Measurements from ENCODE around the gene NTN3.

The NTN3 gene

DNA sequence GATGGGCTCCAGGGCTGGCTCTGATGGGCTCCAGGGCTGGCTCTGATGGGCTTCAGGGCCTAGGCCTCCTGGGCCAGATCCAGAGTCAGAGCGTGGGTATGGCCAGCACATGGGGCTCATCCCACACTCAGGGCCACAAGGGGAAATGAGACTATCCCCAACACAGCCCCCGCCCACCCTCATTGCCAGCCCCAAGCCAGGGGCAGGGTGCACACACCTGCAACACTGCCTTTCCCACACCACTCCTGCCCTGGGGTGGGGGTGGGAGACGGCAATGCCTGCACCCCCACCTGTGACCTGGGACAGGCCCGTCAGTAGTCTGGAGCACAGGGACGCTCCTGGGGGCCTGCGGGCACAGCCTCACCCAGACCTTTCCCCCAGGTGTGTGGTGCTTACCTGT, 28.4 kb downstream of the NTN3 start:
- Mint-ChIP-seq H3K36me3 (ENCODE audit: low read depth) (no peaks in the 10 kb centered on the region), H3K4me3 (no peak overlapping the region), H3K27ac (no peak overlapping the region), H3K9me3 (no peaks in the 10 kb centered on the region), H3K27me3 (ENCODE audit: low read depth) (no peaks in the 10 kb centered on the region), H3K4me1 (ENCODE audit: low read depth) (no peaks in the 10 kb centered on the region)

DNA sequence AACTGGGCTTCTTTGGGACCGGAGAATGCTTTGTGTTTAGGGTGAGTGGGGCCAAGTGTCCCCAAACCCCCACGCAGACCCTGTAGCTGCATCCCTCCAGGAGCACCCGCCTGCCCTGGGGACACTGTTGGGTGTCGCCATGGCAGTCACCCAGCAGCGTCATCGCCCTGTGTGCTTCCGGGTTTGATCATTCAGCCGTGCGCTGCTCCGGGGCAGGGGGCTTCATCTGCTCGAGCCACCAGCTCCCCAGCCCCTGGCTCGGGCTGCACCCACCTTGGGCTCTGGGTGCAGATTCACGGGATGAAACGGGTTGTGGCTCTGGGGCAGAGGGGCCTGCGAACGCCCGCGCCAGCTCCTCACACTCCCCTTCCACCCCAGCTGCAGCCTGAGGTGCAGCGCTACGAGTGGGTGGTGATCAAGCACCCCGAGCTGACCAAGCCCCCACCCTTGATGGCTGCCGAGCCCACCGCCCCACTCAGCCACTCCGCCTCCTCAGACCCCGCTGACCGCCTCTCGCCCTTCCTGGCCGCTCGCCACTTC, 28.9 kb downstream of the NTN3 start:
- Mint-ChIP-seq H3K4me3 (no peak overlapping the region), H3K4me1 (ENCODE audit: low read depth) (no peaks in the 10 kb centered on the region), H3K9me3 (no peaks in the 10 kb centered on the region), H3K36me3 (ENCODE audit: low read depth) (no peaks in the 10 kb centered on the region), H3K27me3 (ENCODE audit: low read depth) (no peaks in the 10 kb centered on the region), H3K27ac (no peak overlapping the region)

DNA sequence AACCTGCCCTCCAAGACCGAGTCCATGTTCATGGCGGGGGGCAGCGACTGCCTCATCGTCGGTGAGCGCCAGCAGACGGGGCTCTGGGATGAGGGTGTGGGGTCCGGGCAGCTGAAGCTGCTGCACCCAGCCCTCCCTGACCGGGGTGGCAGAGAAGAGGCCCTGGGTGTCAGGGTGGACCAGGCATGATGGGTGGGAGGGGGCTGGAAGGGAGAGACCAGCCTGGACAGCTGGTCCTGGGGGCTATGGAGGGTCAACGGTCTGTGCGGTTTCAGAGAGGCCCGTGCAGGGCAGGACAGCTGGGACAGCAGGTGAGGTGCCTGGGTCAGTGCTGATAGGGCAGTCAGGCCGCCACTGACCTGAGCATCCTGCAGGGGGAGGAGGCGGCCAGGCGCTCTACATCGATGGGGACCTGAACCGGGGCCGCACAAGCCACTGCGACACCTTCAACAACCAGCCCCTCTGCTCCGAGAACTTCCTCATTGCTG, 29.4 kb downstream of the NTN3 start:
- H3K27ac Mint-ChIP-seq: no peak overlapping the region
- H3K36me3 Mint-ChIP-seq (ENCODE audit: low read depth): no peaks in the 10 kb centered on the region
- no peaks in the 10 kb centered on the region for H3K9me3 Mint-ChIP-seq
- H3K27me3 Mint-ChIP-seq (ENCODE audit: low read depth): no peaks in the 10 kb centered on the region
- H3K4me3 Mint-ChIP-seq: no peak overlapping the region
- no peaks in the 10 kb centered on the region for H3K4me1 Mint-ChIP-seq (ENCODE audit: low read depth)

DNA sequence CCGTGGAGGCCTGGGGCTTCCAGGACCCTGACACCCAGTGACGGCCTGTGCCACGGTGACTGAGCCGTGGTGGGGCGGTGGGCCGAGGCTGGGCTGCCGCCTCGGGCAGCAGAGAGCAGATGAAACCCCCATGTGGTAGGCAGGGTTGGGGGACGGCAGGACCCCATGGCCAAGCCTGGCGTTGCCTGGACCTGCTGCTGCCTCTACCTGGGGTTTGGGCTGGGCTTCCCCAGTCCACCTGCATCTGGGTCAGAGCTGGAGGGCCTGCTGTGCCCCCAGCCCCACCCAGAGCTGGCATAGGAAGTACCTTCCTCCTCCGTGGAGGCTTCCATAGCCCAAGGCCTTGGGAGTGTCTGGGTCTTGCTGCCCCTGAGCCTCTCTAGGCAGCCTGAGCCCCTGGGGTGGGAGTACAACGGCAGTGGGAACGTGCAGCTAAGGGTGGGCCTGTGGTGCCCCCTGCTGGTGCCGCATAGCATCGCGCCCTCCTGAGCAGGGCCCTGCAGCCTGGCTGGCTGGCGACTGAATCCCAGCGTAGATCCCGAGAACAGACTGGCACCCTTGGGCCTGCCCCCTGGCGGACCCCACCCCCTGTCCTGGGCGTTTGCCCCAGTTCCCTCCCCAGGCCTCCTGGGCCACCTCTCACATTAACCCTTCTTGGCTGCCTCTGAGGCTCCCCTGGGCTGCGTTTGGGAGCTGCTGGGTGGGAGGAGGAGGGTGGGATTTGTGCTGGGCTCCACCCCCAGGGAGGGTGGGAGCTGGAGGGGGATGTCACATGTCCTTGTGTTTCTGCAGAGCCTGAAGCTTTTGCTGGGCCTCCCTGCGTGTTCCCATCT, 30.0 kb downstream of the NTN3 start:
- no peaks in the 10 kb centered on the region for H3K27me3 Mint-ChIP-seq (ENCODE audit: low read depth)
- no peaks in the 10 kb centered on the region for H3K4me1 Mint-ChIP-seq (ENCODE audit: low read depth)

DNA sequence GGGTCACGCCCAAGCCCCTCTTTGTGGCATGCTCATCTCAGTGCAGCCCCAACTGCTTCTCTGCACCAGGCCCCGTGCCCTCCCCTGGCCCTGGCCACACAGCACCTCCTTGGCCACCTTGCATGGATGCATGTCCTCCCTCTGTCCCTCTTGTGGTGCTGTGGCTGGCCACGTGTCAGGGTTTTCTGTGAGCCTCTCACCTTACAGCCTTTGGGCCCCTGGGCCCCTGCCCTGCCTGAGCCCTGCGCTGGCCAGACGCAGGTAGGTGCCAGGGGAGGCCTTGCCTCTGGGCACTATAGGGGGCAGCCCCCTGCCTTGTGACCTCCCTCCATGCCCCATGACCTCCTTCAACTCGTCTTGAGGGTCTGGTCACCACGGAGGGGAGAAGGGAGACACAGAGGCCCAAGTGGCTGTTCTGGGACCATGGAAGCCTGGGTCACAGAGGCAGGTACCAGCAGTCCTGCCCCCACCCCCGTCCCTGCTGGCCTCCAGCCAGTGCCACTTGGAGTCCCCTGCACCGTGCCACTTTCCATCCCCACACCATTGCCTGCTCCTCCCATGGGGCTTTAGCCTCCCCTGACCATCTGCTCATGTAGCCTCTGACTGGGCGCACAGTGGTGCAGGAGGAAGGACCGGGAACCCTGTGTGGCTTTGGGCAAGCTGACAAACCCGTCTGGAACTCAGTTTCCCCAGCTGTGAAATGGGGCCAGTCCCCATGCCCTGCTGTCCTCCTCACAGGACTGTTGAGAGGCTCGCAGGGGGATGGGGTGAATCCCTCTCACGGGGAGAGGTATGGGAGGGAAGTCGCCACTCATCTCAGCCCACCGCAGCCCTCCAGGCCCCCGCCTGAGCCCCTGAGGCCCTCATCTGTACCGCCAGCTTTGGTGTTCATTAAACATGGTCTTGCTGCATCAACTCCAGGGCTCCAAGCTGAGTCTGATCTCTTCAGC, 31.1 kb downstream of the NTN3 start:
- Mint-ChIP-seq H3K4me1 (ENCODE audit: low read depth) (no peaks in the 10 kb centered on the region), H3K36me3 (ENCODE audit: low read depth) (no peaks in the 10 kb centered on the region), H3K4me3 (no peak overlapping the region), H3K9me3 (no peaks in the 10 kb centered on the region), H3K27ac (no peak overlapping the region), H3K27me3 (ENCODE audit: low read depth) (no peaks in the 10 kb centered on the region)

More for the DNA sequence above, 30.0 kb downstream of the NTN3 start:
- Mint-ChIP-seq H3K36me3 (ENCODE audit: low read depth) (no peaks in the 10 kb centered on the region), H3K4me3 (no peak overlapping the region), H3K9me3 (no peaks in the 10 kb centered on the region), H3K27ac (no peak overlapping the region)

DNA sequence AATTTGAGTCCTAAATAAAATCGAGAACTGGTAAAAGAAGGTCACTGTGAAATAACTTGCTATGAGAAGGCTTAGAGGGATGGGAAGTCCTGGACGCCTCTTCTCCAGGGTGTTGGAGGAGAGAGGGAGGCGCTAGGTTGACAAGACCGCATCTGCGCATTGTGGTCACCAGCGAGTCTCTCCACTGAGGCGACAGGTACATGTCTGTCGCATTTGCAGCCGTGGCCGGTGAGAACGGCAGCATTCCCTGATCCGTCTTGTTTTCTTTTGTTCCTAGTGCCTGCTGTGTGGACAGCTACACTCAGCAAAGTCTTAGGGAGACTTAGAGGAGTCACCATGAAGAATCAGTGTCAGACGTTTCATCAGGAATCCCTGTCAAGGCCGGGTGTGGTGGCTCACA, 34.6 kb downstream of the NTN3 start:
- H3K27me3 Mint-ChIP-seq (ENCODE audit: low read depth): no peaks in the 10 kb centered on the region
- H3K4me3 Mint-ChIP-seq: no peak overlapping the region
- H3K27ac Mint-ChIP-seq: no peak overlapping the region
- no peaks in the 10 kb centered on the region for H3K9me3 Mint-ChIP-seq
- no peaks in the 10 kb centered on the region for H3K36me3 Mint-ChIP-seq (ENCODE audit: low read depth)
- H3K4me1 Mint-ChIP-seq (ENCODE audit: low read depth): no peaks in the 10 kb centered on the region

DNA sequence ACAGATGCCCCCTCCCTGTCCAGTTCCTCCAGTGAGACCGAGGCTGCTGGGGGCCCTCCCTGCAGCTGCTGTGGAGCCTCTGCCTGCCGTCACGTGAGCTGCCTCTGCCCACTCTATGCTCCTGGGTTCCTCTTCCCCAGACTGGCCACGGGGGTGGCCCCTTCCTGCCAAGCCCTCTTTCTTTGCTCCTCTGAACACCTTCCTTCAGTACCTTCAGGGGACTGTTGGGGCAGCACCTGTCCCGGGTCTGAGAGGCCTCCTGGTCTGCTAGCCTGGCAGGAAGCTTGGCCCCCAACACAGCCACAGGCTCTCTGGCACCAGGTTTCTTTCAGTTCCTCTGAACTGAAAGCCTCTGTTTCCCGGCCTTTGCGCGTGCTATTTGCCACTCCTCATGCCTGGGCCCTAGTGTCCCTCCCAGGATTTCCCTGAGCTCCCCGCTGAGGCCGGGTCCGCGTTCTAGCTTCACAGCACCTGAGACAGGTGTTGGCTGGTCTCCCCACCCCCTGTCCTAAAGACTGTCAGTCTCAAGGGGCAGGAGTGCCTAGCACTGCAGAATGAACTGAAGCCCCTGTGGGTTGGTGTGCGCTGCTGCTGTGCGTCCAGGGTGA, 36.1 kb downstream of the NTN3 start:
- Mint-ChIP-seq H3K27me3 (ENCODE audit: low read depth) (peaks cover 3% of the 10 kb centered on the region), H3K27ac (no peak overlapping the region), H3K9me3 (no peaks in the 10 kb centered on the region), H3K36me3 (ENCODE audit: low read depth) (no peaks in the 10 kb centered on the region), H3K4me1 (ENCODE audit: low read depth) (peaks cover 2% of the 10 kb centered on the region), H3K4me3 (no peak overlapping the region)

DNA sequence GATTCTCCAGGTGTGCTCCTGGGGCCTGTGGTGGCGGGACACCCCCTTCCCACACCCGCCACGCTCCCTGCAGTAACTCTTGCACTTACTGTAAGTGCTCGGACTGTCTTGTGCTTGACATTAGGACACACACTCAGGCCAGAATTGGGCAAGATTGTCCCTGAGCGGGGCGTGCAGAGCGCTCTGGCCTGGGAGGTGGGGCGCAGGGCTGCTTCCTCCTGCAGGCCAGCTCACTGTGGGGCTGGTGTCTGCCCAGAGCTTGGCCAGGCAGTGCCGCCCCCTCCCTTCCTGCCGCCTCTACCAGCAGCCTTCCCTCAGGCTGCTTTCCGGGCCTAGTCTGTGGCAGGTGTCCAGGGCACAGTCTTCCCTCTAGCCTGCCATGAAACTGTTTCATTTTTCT, 36.6 kb downstream of the NTN3 start:
- peaks cover 4% of the 10 kb centered on the region for H3K27me3 Mint-ChIP-seq (ENCODE audit: low read depth)
- no peaks in the 10 kb centered on the region for H3K9me3 Mint-ChIP-seq
- H3K36me3 Mint-ChIP-seq (ENCODE audit: low read depth): no peaks in the 10 kb centered on the region
- peaks cover 6% of the 10 kb centered on the region for H3K4me1 Mint-ChIP-seq (ENCODE audit: low read depth)
- H3K4me3 Mint-ChIP-seq: no peak overlapping the region
- H3K27ac Mint-ChIP-seq: no peak overlapping the region

DNA sequence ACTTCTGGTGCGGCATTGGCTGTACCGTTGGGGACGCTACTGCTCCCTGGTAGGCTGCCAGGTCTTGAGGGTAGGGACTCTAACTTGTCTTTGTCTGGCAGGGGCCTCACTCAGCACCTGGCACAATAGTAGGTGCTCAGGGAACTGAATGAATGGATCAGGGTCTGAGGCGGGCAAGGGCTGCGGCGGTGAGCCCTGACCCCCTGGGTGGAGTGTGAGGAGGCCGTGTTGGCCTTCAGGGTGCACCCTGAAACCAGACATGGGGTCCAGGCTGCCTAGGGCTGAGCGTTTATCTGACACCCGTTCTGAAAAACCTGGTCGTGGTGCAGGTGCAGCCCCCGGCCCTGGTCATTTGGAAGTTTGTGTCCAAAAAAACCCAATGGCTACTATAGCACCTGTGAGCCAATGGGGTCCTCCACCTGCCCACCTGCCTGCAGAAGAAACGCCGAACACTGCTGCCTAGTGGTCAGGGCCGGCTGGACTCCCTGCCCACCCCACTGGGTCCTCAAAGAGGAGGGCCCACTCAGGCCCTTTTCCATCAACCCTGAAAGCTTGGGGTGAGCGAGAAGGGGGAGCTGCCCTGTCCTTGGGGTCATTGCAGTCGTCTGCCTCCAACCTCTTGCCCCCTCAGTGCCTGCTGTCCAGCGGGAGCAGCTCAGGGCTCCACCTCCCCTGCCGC, 37.8 kb downstream of the NTN3 start:
- Mint-ChIP-seq H3K4me3 (no peak overlapping the region), H3K36me3 (ENCODE audit: low read depth) (no peaks in the 10 kb centered on the region), H3K27ac (no peak overlapping the region), H3K27me3 (ENCODE audit: low read depth) (peaks cover 4% of the 10 kb centered on the region), H3K9me3 (no peaks in the 10 kb centered on the region), H3K4me1 (ENCODE audit: low read depth) (peaks cover 13% of the 10 kb centered on the region)

DNA sequence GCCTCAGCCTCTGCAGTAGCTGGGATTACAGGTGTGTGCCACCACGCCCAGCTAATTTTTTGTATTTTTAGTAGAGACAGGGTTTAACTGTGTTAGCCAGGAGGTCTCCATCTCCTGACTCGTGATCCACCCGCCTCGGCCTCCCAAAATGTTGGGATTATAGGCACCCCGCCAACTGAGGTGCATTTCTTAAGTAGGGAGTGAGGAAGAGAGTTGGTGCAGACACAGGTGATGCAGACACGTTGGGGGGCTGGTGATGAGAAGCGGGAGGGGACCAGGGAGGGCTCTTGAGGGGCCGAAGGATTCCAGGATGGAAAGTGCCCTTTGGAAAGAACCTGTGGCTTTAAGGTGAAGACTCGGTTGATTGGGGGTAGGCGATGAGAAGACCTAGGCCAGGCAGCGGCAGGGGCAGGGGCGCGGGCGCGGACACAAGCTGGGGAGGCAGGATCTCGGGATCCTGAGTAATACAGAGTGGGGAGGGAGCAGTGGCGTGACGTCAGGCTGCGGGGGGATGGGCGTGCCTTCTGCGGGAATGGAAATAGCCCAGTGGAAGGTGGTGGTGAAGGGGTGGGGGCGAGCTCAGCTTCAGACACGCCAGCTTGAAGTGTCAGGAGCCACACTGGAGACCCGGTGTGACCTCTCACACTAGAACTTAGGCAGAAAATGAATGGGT, 40.2 kb downstream of the NTN3 start:
- Mint-ChIP-seq H3K27ac (no peak overlapping the region), H3K4me3 (no peak overlapping the region), H3K36me3 (ENCODE audit: low read depth) (peaks cover 7% of the 10 kb centered on the region), H3K27me3 (ENCODE audit: low read depth) (peaks cover 4% of the 10 kb centered on the region), H3K9me3 (no peaks in the 10 kb centered on the region), H3K4me1 (ENCODE audit: low read depth) (peaks cover 29% of the 10 kb centered on the region)

DNA sequence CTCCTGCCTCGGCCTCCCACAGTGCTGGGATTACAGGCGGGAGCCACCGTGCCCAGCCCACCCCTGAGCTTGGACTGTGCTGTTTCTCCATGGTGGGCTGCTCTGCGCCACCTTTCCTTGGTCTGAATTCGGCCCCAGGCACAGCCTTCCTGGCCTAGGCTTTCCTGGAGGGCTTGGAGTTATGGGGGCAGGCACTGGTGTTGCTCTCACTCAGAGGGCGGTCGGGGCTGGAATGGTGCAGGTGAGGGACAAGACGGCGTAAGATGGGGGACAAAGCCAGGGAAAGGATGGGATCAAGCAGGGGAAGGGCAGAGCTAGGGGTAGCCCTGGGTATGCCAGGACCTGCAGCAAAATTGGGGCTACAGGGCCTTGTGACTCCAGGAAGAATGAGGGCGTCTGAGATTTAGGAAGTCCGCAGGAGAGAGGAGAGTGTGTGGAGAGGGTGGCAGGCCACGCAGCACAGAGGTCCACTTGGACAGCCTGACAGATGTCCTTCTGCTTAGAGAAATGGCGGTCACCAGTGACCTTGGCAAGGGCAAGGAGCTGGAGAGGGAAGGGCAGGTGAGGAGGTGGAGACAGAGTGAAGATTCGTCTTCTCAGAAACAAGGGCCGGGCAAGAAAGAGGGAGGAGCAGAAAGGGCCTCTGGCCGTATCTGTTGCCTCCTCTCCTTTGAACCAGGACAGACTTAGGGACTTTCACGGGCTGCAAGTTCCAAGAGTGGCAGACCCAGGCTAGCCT, 41.1 kb downstream of the NTN3 start:
- Mint-ChIP-seq H3K27me3 (ENCODE audit: low read depth) (peaks cover 4% of the 10 kb centered on the region), H3K4me3 (peak overlapping the region; percentile 75), H3K36me3 (ENCODE audit: low read depth) (peaks cover 7% of the 10 kb centered on the region), H3K9me3 (no peaks in the 10 kb centered on the region), H3K27ac (peak overlapping the region; percentile 90), H3K4me1 (ENCODE audit: low read depth) (peaks cover 36% of the 10 kb centered on the region)

DNA sequence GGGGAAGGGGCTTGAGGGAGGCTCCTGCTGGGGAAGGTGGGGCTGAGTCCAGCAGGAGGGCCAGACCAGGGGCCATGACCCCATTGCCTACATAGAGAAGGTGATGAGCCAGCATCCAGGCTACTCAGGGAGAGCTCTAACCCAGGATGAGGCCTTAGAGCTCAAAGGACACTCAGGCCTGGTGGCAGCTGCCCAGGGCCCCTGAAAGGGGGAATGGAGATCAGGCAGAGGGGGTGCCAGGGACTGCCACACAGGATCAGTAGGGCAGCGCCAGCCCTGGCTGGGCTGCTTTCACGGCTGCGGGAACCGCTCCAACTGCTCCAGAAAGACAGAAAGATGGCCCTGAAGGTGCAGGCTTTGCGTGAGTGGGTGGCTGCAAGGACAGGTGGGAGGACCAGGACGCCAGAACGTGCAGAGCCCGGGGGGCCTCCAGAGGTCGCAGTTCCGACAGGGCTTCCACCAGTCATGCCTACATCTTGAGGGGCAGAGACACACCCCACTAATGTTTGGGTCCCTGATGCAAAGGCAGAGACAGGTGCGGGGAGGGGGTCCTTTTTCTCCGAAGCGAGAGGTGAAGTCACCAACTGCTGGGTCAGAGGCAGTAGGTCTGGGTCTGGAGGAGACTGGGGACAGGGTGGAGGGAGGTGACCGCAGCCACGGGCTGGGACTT, 41.8 kb downstream of the NTN3 start:
- Mint-ChIP-seq H3K36me3 (ENCODE audit: low read depth) (peaks cover 7% of the 10 kb centered on the region), H3K27ac (peak overlapping the region; percentile 90), H3K4me1 (ENCODE audit: low read depth) (peaks cover 40% of the 10 kb centered on the region), H3K9me3 (no peaks in the 10 kb centered on the region), H3K4me3 (peak overlapping the region; percentile 75), H3K27me3 (ENCODE audit: low read depth) (peaks cover 4% of the 10 kb centered on the region)
